B cell (primary cell): ENCODE results near the gene NAA11. TPM values are rescaled to one million over a fixed set of nuclear protein-coding genes. Genes with fewer than 3 reads are reported as not detected.

Experiments used
- ATAC-seq: fragments of 200-7000 bp; cut with Tn5 transposase; one replicate; pipeline ENCODE4 v1.10.0; 2021; ENCODE audit warnings: low read depth, mild to moderate bottlenecking, moderate number of reproducible peaks, moderate library complexity
- CTCF ChIA-PET: fragments of 350-600 bp; sonication (Branson Sonifier 250); formaldehyde crosslinking; loops from one replicate; lab custom pipeline; 2021; ENCODE audit warnings: antibody characterized with exemption, inconsistent platforms; lab: Charles Lee
- POLR2A ChIA-PET: fragments of 350-600 bp; sonication (Branson Sonifier 250); formaldehyde crosslinking; loops from one replicate; lab custom pipeline; 2021; ENCODE audit warnings: antibody characterized with exemption; lab: Charles Lee
- DNase-seq: peaks from one replicate; pipeline ENCODE4 v3.0.0; 2013
- H2AFZ ChIP-seq: 2 replicates; pipeline ENCODE4 v1.6.1; 2012; ENCODE audit warnings: mild to moderate bottlenecking, low read depth, low read length; ENCODE audit not compliant: insufficient read depth, poor library complexity, severe bottlenecking
- H3K27ac ChIP-seq, 2 donors: 1 replicate in 1 of 2; 2 replicates in 1 of 2; pipeline ENCODE4 v1.5.1; 2012 to 2013; ENCODE audit warnings: low read length in 2 of 2, mild to moderate bottlenecking in 2 of 2, moderate library complexity in 1 of 2
- H3K27me3 ChIP-seq, 4 experiments: fragments of 200-600 bp in 1 of 4; sonication (generic) in 1 of 4; replicated peaks in 1 of 4; 1 replicate in 2 of 4; 2 replicates in 2 of 4; pipeline versions ENCODE4 v1.6.1 to v1.7.0; 2013 to 2016; ENCODE audit warnings: low read length in 3 of 4, mild to moderate bottlenecking in 2 of 4, mixed read lengths in 1 of 4, moderate library complexity in 1 of 4; ENCODE audit not compliant: insufficient read depth in 4 of 4, control insufficient read depth in 3 of 4; ENCODE audit errors: control extremely low read depth in 1 of 4
- H3K36me3 ChIP-seq, 2 experiments: replicated peaks in 1 of 2; 1 replicate in 1 of 2; 2 replicates in 1 of 2; pipeline versions ENCODE4 v1.6.1 to v1.7.1; 2013; ENCODE audit warnings: low read length in 1 of 2; ENCODE audit not compliant: insufficient read depth in 2 of 2, control insufficient read depth in 1 of 2; ENCODE audit errors: control extremely low read depth in 1 of 2, extremely low read depth in 1 of 2
- H3K4me1 ChIP-seq, 2 donors: fragments of 200-600 bp in 1 of 2; sonication (generic) in 1 of 2; 1 replicate in 1 of 2; 2 replicates in 1 of 2; pipeline versions ENCODE4 v1.5.1 to v1.6.1; 2013 to 2017; ENCODE audit warnings: low read length in 2 of 2; ENCODE audit not compliant: control insufficient read depth in 2 of 2, insufficient read depth in 2 of 2
- H3K4me2 ChIP-seq: replicated peaks from 2 replicates; pipeline ENCODE3; 2012; ENCODE audit warnings: mild to moderate bottlenecking, low read depth, low read length; ENCODE audit not compliant: poor library complexity, severe bottlenecking
- H3K4me3 ChIP-seq, 5 experiments: fragments of 200-600 bp in 1 of 5; sonication (generic) in 1 of 5; 1 replicate in 3 of 5; 2 replicates in 2 of 5; pipeline versions ENCODE4 v1.5.1 to v1.7.0; 2011 to 2016; ENCODE audit warnings: low read length in 4 of 5, mild to moderate bottlenecking in 4 of 5, low read depth in 2 of 5, control low read depth in 1 of 5, moderate library complexity in 1 of 5; ENCODE audit not compliant: insufficient read depth in 1 of 5; ENCODE audit errors: control extremely low read depth in 1 of 5, extremely low read depth in 1 of 5
- H3K79me2 ChIP-seq: fragments of 200-600 bp; sonication (generic); one replicate; pipeline ENCODE4 v1.6.0; 2016; ENCODE audit warnings: low read length; ENCODE audit not compliant: control insufficient read depth, insufficient read depth
- H3K9ac ChIP-seq: fragments of 200-600 bp; sonication (generic); 2 replicates; pipeline ENCODE4 v1.6.1; 2017; ENCODE audit warnings: mild to moderate bottlenecking, low read length, moderate library complexity
- H3K9me3 ChIP-seq, 3 donors: one replicate each; pipeline versions ENCODE4 v1.6.1 to v1.7.1; 2013; ENCODE audit warnings: low read length in 2 of 3; ENCODE audit not compliant: control insufficient read depth in 2 of 3, insufficient read depth in 1 of 3; ENCODE audit errors: control extremely low read depth in 1 of 3
- H4K20me1 ChIP-seq: 2 replicates; pipeline ENCODE4 v1.6.0; 2012; ENCODE audit warnings: mild to moderate bottlenecking, low read length; ENCODE audit not compliant: insufficient read depth, control insufficient read depth, poor library complexity, severe bottlenecking
- H3K27ac Mint-ChIP-seq: one replicate; pipeline ENCODE4 v1.8.0; 2021; ENCODE audit warnings: mixed read lengths
- H3K27me3 Mint-ChIP-seq: one replicate; pipeline ENCODE4 v1.8.0; 2021; ENCODE audit warnings: mixed read lengths
- H3K4me1 Mint-ChIP-seq: one replicate; pipeline ENCODE4 v1.8.0; 2021; ENCODE audit warnings: mixed read lengths
- H3K4me3 Mint-ChIP-seq: one replicate; pipeline ENCODE4 v1.8.0; 2021; ENCODE audit warnings: mixed read lengths
- H3K9me3 Mint-ChIP-seq: one replicate; pipeline ENCODE4 v1.8.0; 2022; ENCODE audit warnings: mixed read lengths; ENCODE audit not compliant: insufficient read depth
- EZH2 ChIP-seq: IDR thresholded peaks from 2 replicates; pipeline ENCODE4 v1.6.1; 2012; ENCODE audit warnings: borderline replicate concordance, low read depth, mild to moderate bottlenecking, moderate library complexity, low read length; ENCODE audit not compliant: insufficient read depth, poor library complexity, severe bottlenecking
- WGBS: methylation state at CpG from one replicate; pipeline ENCODE4 v1.1.5; 2013; ENCODE audit warnings: missing lambda C conversion rate; ENCODE audit not compliant: insufficient coverage; 5-methylcytosine and 5-hydroxymethylcytosine counted together
- intact Hi-C: fragments of 100-400 bp; cut with micrococcal nuclease; formaldehyde crosslinking; loops from one replicate; pipeline ENCODE4 v1.10.0; 2022
- polyA plus RNA-seq: library from polyadenylated mRNA; depleted of rRNA; stranded (reverse); fragments of >200 nt; gene quantifications from 2 replicates; pipeline ENCODE4 v1.2.3, GENCODE V29; 2012
- total RNA-seq, 2 donors: library from RNA; stranded (reverse); fragments of 120-200 nt in 1 of 2; gene quantifications; 1 replicate in 1 of 2; 2 replicates in 1 of 2; pipeline versions ENCODE4 v1.2.3 to v1.2.4, GENCODE V29; 2013 to 2022
- TF ChIP-seq, protein P1 (sequence below): fragments of 200-600 bp; IDR thresholded peaks from one replicate; pipeline ENCODE4 v1.8.0; 2022; ENCODE audit warnings: antibody characterized with exemption, mild to moderate bottlenecking

NAA11 gene
- total and polyA plus RNA-seq, 2 donors (not counting 1 experiment from before 2014, with no cell fraction given): not detected

DNA sequence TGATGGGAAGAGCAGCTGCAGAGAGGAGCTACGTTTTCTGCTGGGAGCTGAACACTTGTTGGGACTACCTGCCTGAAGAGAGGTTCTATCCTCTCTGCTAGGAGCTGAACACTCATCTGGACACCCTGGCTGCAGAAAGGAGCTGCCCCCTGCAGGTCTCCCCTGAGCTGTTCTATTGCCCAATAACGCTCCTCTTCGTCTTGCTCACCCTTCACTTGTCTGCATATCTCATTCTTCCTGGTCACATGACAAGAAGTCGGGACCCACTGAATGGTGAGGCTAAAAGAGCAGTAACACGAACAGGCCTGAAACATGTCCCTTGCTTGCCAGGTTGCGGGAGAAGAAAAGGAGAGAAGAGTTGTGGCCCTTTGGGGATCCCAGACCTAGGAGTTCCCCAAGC lies 27.8 kb downstream of the NAA11 start:
- Mint-ChIP-seq H3K4me1 (no peaks in the 10 kb centered on the region), H3K4me3 (no peak overlapping the region), H3K9me3 (no peaks in the 10 kb centered on the region), H3K27me3 (no peaks in the 10 kb centered on the region), H3K27ac (no peak overlapping the region)
- no peaks in the 10 kb centered on the region for H3K79me2 ChIP-seq
- H3K27me3 ChIP-seq: no peaks in the 10 kb centered on the region
- H3K4me1 ChIP-seq: no peaks in the 10 kb centered on the region
- ChIA-PET CTCF (no interaction called here), POLR2A (no interaction called here)
- H3K27ac ChIP-seq: no peak overlapping the region
- no peak for TF ChIP-seq EZH2
- TF ChIP-seq, protein P1, sequence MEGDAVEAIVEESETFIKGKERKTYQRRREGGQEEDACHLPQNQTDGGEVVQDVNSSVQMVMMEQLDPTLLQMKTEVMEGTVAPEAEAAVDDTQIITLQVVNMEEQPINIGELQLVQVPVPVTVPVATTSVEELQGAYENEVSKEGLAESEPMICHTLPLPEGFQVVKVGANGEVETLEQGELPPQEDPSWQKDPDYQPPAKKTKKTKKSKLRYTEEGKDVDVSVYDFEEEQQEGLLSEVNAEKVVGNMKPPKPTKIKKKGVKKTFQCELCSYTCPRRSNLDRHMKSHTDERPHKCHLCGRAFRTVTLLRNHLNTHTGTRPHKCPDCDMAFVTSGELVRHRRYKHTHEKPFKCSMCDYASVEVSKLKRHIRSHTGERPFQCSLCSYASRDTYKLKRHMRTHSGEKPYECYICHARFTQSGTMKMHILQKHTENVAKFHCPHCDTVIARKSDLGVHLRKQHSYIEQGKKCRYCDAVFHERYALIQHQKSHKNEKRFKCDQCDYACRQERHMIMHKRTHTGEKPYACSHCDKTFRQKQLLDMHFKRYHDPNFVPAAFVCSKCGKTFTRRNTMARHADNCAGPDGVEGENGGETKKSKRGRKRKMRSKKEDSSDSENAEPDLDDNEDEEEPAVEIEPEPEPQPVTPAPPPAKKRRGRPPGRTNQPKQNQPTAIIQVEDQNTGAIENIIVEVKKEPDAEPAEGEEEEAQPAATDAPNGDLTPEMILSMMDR: no peak
- peaks cover 0 to 7% (median 0%) of the 10 kb centered on the region in 3 donors for H3K9me3 ChIP-seq
- H3K4me2 ChIP-seq: no peak overlapping the region
- ATAC-seq (no peak), DNase-seq (no peak)
- H4K20me1 ChIP-seq: no peaks in the 10 kb centered on the region
- 90% methylated on average over 6 of the region's 6 CpGs for WGBS
- no peak overlapping the region for H3K4me3 ChIP-seq
- H3K36me3 ChIP-seq: no peaks in the 10 kb centered on the region
- intact Hi-C loops: no loop called here
- no peak overlapping the region for H3K9ac ChIP-seq
- no peak overlapping the region for H2AFZ ChIP-seq

DNA sequence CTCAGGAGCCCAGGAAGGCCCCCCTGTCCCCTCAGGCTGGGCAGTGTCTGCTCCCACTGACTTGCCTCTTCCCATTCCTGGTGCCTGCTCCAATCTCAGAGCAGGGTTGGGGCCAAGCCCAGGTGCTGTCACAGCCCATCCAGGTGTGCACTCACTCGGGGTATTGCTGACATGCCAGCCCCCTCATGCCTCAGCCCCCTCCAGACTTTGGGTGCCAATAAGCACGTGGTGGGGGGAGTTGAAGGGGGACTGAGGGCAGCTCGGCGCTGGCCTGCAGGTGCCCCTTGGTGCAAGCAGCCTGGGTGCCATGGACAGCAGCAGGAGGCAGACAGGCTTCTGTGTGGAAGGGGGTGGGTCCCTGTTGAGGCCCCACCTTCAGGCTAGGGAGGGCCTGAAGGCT lies 28.4 kb downstream of the NAA11 start:
- H3K4me2 ChIP-seq: no peak overlapping the region
- intact Hi-C loops: no loop called here
- no peak overlapping the region for H3K4me3 ChIP-seq
- no peaks in the 10 kb centered on the region for H4K20me1 ChIP-seq
- ATAC-seq (no peak), DNase-seq (no peak)
- H3K36me3 ChIP-seq: no peaks in the 10 kb centered on the region
- CTCF ChIA-PET: no interaction called here
- WGBS: 64% methylated on average over 4 of the region's 4 CpGs
- H3K4me1 ChIP-seq: no peaks in the 10 kb centered on the region
- peaks cover 0 to 7% (median 0%) of the 10 kb centered on the region in 3 donors for H3K9me3 ChIP-seq
- TF ChIP-seq, protein P1: no peak
- TF ChIP-seq EZH2: no peak
- no peak overlapping the region for H3K9ac ChIP-seq
- no peaks in the 10 kb centered on the region for H3K9me3 Mint-ChIP-seq
- no peaks in the 10 kb centered on the region for H3K27me3 ChIP-seq
- POLR2A ChIA-PET: no interaction called here
- no peak overlapping the region for H2AFZ ChIP-seq
- H3K27me3 Mint-ChIP-seq: no peaks in the 10 kb centered on the region
- H3K27ac Mint-ChIP-seq: no peak overlapping the region
- H3K79me2 ChIP-seq: no peaks in the 10 kb centered on the region
- H3K4me3 Mint-ChIP-seq: no peak overlapping the region
- H3K4me1 Mint-ChIP-seq: no peaks in the 10 kb centered on the region
- no peak overlapping the region for H3K27ac ChIP-seq
